Head of caudate nucleus (tissue), 42 donors: Measurements from ENCODE around the gene NDST3.
A peak's percentile ranks its signal among the peaks of the same experiment; 100 is the strongest.

ENCODE experiments used
- DNase-seq, 42 donors: peaks; one replicate each; pipeline versions ENCODE4 v3.0.0 to v3.0.0-alpha.2; 2020 to 2021; ENCODE audit warnings: mixed read lengths in 7 of 42
- intact Hi-C: fragments of 100-400 bp; cut with DNase I; formaldehyde crosslinking; loops from one replicate; pipeline ENCODE4 v1.15.0; 2022

The NDST3 gene

DNA sequence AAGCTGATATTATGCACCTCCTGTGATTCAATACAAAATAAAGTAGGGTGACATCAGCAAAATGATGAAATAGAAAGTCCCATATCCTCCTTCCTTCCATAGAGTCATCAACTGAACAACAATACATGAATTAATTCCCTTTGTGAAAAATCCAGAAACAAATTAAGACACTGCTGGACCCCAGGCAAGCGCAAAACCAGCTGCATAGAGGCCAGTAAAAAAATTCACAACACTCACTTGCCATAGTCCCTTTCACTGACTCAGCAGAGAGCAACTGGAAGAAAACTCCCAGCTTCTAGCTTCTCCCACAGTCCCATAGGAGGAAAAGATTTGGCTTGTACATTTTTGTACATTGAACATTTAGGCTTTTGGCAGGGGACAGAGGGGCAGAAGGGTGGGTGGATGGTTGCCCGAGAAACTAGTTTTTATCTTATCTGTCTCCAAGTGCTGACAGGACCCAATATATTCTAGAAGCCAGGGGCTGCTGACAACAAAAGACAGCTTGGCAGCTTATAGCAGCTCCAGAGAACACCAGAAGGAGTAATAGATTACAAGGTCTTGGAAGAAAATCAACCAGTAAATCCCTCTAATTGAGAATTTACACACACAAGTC lies 124.6 kb downstream of the NDST3 start:
- intact Hi-C loops, result no loop called here

GRCh38 chr4:118167306-118167705 lies 133.0 kb downstream of the NDST3 start:
- no peak for DNase-seq
- intact Hi-C loops, result no loop called here

More for the DNA sequence above, 124.6 kb downstream of the NDST3 start:
- no peak for DNase-seq

GRCh38 chr4:118171381-118171780 lies 137.1 kb downstream of the NDST3 start:
- DNase-seq, result no peak
- intact Hi-C loops, result no loop called here

DNA sequence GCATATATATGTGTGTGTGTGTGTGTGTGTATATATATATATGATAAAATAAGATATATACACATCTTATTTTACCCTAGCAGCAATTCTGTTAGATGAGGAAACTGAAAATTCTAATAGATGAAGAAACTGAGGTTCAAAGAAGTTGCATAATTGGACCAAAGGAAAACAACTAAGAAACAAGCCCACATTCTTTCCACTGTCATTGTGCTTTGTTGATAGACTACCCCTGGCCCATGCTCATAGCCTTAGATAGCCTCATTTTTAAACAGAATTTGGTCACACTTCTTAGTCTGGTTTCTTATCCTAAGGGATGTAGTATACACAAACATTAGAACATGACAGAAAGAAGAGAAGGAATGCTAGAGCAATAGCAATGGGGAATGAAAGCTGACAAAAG lies 138.8 kb downstream of the NDST3 start:
- no peak for DNase-seq
- intact Hi-C loops, result no loop called here

DNA sequence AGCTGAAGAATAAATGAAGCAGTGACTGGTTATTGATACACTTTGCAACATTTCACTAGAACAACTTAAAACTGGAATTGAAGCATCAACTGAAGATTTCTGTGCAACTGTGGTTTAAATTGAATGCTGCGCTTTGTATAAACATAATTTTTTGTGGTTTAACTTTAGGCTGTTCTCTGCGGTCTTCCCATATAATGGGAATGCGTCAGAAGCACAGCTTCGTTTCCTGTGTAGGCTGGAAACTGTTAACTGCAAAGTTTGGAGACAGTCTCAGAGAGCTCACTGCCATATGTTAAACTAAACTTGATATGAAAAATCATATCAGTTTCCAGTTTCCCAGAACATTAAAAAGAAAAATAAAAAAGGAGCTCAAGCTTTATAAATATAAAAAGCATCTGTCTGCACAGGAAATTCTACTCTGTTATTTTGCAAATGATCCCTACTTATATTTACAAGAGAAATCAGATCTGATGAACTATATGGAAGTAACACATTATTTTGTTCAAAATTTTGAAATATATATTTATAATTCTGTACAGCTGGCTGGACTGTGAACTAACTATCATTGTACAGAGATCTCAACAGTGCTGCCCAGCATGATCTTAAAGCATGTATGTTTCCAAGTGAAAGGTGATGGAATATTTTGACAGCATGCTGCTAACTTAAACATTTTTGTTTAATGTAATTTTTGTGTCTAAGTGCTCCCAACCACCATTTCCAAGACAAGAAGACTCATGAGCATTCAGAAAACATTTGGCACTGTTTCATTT lies 139.9 kb downstream of the NDST3 start:
- intact Hi-C loops, result no loop called here
- peak in 3 of 42 donors; percentile 17 to 22 (median 17) for DNase-seq

GRCh38 chr4:118175506-118175905 lies 141.2 kb downstream of the NDST3 start:
- no peak for DNase-seq
- intact Hi-C loops, result no loop called here

DNA sequence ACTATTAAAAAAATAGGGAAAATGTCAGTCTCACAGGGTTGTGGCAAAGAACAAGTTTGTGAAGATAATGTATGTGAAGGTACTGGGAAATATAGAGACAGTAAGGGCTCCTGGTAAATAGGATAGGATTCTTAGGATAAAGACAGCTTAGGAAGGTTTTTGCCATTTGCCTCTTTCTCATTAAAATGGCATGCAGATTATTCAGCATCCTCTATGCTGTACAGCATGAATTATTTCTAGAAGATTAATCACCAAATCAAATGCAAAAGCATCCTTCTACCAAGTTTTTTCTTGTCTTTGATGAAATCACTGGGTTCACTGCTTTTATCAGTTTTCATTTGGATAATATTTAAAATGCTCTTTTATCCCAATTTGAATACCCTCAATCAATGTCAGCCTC lies 142.8 kb downstream of the NDST3 start:
- intact Hi-C loops, result no loop called here
- no peak for DNase-seq

DNA sequence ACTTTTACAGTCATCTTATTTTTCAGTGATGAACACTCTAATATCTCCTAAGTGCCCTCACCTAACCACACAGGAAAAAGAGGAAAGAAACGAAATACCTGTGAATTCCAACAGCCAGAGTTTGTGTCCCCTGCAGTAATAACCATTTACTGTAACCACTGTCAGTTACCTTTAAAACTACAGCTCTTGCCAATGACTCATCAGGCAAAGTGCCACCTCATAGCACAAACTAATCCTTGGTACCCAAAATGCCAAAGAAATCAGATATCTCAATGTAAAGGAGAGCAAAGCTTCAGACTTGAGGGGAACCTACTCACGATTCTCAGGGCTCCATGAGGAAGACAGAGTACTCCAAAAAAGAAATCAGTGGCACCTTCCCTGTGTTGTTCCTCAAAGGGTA lies 146.5 kb downstream of the NDST3 start:
- DNase-seq, result no peak
- intact Hi-C loops, result no loop called here

DNA sequence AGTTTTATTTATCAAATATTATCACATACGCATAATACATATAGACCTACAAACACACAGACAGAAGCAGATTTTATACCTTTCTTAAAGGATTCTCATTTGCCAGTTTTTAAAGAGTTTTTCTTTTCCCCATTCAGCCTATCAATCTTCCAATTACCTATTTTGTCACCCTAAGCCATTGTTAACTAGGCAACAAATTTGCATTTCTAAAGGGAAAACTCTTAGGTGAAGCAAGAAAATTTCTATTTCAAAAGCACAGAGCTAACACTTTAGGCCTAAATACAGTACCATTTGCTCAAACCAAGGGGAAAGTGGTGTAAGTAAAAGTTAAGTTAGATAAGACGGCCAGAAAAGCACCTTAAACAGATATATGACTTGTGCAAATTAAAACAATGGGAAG lies 156.6 kb downstream of the NDST3 start:
- intact Hi-C loops, result no loop called here
- DNase-seq, result no peak

DNA sequence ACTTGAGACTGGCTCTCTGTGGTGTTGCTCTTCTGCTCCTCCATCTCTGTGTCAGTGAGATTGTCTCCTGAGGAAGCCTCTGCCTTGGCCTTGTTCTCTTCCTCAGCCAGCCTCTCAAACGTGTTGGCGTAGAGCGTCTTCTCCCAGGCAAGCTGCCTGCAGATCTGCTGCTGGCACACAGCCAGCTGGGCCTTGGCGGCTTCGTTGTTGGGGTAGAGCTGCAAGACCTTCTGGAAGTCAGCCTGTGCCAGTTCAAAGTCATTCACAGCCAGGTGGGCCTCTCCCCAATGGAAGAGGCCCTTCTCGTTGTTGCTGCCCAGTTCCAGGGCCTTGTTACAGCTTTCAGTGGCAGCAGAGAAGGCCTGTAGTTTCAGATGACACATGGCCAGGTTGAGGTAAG lies 159.1 kb downstream of the NDST3 start:
- no peak for DNase-seq
- intact Hi-C loops, result no loop called here

GRCh38 chr4:118206627-118207026 lies 172.3 kb downstream of the NDST3 start:
- intact Hi-C loops, result no loop called here
- no peak for DNase-seq

GRCh38 chr4:118213101-118213500 lies 178.8 kb downstream of the NDST3 start:
- intact Hi-C loops, result no loop called here
- DNase-seq, result no peak

- intact Hi-C loops, result no loop called here
- no peak for DNase-seq
Observed at GRCh38 chr4:118215826-118216225, 181.5 kb downstream of the NDST3 start.

DNA sequence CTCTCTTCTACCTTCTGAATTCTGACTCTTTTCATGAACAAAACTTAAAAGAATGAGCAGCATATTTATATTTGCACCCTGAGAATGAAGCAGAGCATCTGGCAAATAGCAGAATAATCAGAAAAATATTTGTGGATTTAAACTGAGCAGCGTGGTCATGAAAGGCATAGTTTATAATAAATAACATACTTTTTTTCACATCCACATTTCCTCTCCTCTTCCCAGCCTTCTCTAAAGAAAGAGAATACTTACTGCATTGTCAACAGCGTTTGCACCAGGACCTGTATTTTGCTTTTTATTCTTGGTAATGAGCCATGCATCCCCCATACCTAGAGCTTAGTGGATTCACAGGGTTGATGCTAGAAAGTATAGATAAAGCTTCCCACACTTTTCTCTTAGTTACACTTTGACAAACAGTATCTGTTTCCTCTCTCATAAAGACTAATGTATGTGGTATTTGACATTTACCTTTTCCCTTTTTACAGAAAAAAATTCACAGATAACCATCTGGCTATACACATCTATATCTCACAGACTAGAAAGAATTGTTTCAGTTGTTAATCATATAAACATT lies 187.0 kb downstream of the NDST3 start:
- intact Hi-C loops, result no loop called here

DNA sequence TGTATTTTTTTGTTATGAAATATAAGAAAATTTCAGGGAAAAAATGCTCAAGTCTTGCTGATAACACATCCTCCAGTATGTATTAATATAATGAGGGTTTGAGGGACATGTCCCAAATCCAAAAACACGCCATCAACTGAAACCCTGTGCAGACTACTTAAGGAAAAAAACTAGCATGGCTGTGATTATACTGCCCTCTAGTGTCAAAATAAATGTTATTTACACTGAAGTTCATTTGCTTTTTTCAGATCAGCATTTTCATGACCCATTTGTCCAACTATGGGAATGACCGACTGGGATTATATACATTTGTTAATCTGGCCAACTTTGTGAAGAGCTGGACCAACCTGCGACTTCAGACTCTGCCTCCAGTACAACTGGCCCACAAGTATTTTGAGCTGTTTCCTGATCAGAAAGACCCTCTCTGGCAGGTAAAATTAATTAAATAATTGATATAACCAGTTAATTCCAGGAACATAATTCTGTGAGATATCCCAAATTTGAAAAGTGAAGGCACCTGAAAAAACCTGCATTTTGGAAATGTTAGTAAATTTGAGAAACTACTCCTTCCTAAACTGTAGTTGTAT lies 190.1 kb downstream of the NDST3 start:
- intact Hi-C loops, result no loop called here
- peak in 2 of 42 donors; percentile 6 to 18 for DNase-seq

More for the DNA sequence above, 187.0 kb downstream of the NDST3 start:
- no peak for DNase-seq

GRCh38 chr4:118225511-118225910 lies 191.2 kb downstream of the NDST3 start:
- no peak for DNase-seq
- intact Hi-C loops, result no loop called here

DNA sequence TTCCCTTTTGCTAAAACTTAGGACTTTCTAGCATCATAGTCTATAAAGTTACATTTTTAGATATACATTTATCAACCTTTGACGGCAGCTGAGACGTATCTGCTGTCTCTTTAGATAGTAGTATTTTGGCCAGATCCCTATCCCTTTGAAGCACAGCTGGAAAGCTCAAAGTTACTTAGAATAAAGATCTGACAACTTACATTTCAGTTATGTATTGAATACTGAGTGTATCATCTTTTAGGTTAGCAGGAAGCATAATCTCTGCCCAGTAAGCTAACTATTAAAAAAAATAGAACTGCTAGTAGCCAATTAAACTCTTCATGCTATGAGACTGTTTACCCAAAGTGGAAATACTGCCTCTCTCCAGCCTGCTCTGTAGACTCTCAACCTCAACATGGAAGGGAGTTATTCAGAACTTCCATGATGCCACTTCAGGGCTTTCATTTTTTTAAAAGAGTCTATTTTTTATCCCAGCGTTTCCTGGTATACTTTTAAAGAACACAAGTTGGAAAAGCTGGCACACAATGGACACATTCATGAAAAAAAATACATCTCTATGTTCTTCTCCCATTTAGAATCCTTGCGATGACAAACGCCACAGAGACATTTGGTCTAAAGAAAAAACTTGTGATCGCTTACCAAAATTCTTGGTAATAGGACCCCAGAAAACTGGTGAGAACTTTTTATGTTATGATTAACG lies 192.2 kb downstream of the NDST3 start:
- intact Hi-C loops, result no loop called here

GRCh38 chr4:118235566-118236120 lies 201.4 kb downstream of the NDST3 start:
- intact Hi-C loops, result no loop called here
- no peak for DNase-seq

More for the DNA sequence above, 192.2 kb downstream of the NDST3 start:
- no peak for DNase-seq

- intact Hi-C loops, result no loop called here
- no peak for DNase-seq
Observed at GRCh38 chr4:118237531-118237930, 203.2 kb downstream of the NDST3 start.
